ENCODE measurements around the gene DLGAP4.

Gene DLGAP4

GRCh38 chr20:36275441-36276189 lies 30.5 kb upstream of the DLGAP4 start:
- no peak for DNase-seq

DNA sequence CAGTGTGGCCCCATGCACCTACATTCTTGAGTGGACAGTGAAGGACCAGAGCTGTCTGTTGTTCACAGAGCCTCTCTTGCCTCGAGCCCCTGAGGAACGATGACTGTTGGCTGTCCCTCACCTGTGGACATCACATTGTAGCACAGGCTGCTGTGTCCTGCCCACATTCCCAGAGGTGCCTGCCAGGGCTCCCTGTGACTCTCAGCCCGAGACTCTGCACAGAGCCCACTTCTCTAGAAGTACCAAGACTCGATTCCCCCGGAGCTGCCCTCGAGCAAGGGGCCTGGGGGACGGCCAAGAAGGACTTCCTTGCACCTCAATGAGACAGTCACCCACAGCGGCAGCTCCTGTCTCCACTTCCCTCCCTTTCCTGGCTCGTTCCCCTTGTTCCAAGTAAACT lies 28.6 kb upstream of the DLGAP4 start:
- DNase-seq, result no peak

- no peak for DNase-seq
These were observed 26.8 kb upstream of the DLGAP4 start for GRCh38 chr20:36279362-36279761.

- DNase-seq, result no peak
These were observed 26.4 kb upstream of the DLGAP4 start for GRCh38 chr20:36279776-36280175.

GRCh38 chr20:36281785-36282380 lies 24.3 kb upstream of the DLGAP4 start:
- DNase-seq, result no peak

DNA sequence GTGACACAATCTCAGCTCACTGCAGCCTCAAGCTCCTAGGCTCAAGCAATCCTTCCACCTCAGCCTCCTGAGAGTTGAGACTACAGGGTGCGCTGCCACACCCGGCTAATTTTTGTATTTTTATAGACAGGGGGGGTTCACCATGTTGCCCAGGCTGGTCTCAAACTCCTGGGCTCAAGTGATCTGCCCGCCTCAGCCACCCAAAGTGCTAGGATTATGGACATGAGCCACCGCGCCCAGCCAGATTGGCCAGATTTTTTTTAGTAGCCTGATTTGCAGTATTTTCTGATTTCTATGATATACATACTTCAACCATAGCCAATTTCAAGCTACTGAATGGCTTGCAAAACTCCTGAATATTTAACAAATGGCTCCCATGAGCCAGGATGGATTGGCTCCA lies 21.4 kb upstream of the DLGAP4 start:
- no peak for DNase-seq

GRCh38 chr20:36285746-36286447 lies 20.2 kb upstream of the DLGAP4 start:
- DNase-seq, result no peak

- DNase-seq, result no peak
These were observed 8.5 kb upstream of the DLGAP4 start for GRCh38 chr20:36297656-36298055.

- DNase-seq, result no peak
These were observed 8.1 kb upstream of the DLGAP4 start for GRCh38 chr20:36298061-36298460.

DNA sequence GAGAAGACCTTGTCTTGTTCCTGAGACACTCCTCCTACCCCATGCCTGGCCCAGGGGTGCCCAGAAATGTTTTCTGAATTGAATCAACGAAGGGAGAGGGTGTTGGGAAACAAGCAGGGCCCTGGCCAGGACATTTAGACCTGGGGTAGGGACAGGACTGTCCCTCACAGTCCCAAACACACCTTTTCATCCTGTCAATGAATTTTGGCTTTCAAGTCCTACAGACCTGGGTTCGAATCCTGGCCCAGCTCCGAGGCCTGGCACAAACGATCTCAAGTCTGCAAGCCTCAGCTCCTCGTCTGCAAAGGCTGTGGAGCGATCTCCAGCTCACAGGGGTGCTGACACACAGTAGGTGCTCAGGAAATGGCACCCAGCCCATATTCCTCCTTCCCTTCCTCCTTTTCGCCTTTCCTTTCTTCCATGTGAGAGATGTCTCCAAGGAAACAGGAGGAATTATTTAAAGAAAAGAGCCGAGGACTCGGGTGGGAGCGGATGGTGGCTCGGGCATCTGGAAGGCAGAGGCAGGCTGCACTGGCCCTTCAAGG lies 7.3 kb upstream of the DLGAP4 start:
- no peak for DNase-seq

DNA sequence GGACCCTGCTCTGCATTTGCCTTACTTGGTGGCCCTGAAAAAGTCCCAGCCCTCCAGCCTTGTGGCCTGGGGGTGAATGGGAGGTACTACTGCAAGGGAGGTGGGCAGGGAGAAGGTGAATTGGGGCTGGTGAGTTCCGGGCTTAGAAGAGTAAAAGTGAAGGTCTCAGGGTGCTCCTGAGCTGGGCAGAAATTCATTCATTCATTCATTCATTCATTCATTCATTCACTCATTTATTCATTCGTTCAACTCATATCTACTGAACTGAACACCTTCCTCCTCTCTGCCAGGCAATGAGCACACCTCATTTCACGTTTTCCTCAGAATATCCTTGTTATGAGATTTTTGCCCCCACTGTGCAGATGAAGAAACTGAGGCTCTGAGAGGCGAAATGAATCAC lies 6.7 kb upstream of the DLGAP4 start:
- DNase-seq, result no peak

DNA sequence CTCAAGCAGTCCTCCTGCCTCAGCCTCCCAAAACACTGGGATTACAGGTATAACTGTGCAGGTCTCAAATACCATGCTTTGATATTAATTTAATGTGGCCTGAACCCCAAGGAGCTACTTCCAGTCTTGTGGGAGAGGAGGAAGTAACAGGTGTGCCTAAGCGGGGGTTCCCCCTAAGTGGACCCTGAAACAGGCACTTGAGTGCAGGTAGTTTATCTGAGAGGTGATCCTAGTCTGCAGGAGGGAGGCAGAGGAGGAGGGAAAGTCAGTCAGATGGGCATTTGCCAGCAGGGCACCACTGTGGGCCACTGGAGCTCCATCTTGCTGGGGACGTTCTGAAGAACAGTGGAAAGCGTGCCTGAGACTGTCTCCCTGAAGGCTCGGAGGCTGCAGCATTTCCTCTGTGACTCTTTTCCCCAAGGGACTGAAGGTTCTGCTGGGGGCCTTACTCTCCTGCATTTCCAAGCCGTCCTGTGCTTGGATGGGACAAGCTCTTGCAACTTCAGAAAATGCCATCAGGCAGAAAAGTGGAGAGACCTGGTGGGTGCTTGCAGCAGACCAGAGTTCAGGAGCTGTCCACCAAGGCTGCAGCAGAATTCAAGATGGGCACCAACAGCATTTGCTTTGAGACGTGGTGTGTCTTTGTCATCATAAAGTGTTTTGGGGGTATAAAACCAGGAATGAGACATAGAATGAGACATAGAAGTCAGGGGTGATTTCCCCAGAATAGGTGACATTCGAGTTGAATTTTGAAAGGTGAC lies 4.6 kb upstream of the DLGAP4 start:
- DNase-seq, result no peak

GRCh38 chr20:36303020-36303595 lies 3.0 kb upstream of the DLGAP4 start:
- DNase-seq, result no peak

- no peak for DNase-seq
These were observed 2.3 kb upstream of the DLGAP4 start for GRCh38 chr20:36303831-36304230.

- no peak for DNase-seq
These were observed 1.2 kb upstream of the DLGAP4 start for GRCh38 chr20:36304786-36305495.

- no peak for DNase-seq
These were observed 643 bp downstream of the DLGAP4 start for GRCh38 chr20:36306553-36307411.

GRCh38 chr20:36307412-36308325 lies 1.5 kb downstream of the DLGAP4 start:
- no peak for DNase-seq

- DNase-seq, result no peak
These were observed 2.2 kb downstream of the DLGAP4 start for GRCh38 chr20:36308353-36308752.

- no peak for DNase-seq
These were observed 2.8 kb downstream of the DLGAP4 start for GRCh38 chr20:36308986-36309385.

DNA sequence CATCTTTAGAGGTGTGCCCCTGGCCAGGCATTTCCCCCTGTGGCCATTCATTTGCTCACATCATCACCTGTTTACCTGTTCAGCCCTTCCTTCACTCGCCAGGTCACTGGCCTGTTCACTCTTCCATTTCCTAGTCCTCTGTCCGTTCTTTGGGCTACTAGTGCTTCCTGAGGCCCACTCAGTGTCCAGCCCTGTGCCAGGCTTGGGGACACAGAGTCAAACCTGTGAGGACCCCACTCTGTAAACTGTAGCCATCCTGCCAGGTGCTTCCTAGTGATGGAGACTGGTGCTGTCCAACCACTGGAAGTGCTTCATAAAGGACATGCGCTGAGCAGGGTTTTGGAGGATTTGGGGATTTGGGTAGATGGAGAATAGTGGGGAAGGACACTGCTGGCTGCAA lies 3.5 kb downstream of the DLGAP4 start:
- DNase-seq, result no peak

Data from NCI-H1092 (cell line).